ENCODE data around the gene NAA40. TPM values are rescaled to one million over a fixed set of nuclear protein-coding genes. Genes with fewer than 3 reads are reported as not detected.
A peak's percentile ranks its signal among the peaks of the same experiment; 100 is the strongest.

Gene NAA40
- 20.4 and 32.1 TPM in 2 replicates for total RNA-seq (2014; rRNA removed; shearing (Covaris generic))

GRCh38 chr11:63938479-63939396 is at the start of gene NAA40:
Gene NAA40 (plus strand): TSS chr11:63939002. CDS start chr11:63939097, 95 bp downstream.
- peak; percentile 98 for DNase-seq (ENCODE audit: low read depth)

- no peak for DNase-seq (ENCODE audit: low read depth)
These were observed 49.5 kb upstream of the NAA40 start for GRCh38 chr11:63889344-63889743.

GRCh38 chr11:63890368-63890767 is 48.4 kb upstream of the NAA40 start:
- DNase-seq (ENCODE audit: low read depth): no peak

- DNase-seq (ENCODE audit: low read depth): no peak
These were observed 46.6 kb upstream of the NAA40 start for GRCh38 chr11:63892228-63892627.

GRCh38 chr11:63893355-63893754 is 45.4 kb upstream of the NAA40 start:
- no peak for DNase-seq (ENCODE audit: low read depth)

GRCh38 chr11:63896071-63896470 is 42.7 kb upstream of the NAA40 start:
- no peak for DNase-seq (ENCODE audit: low read depth)

- DNase-seq (ENCODE audit: low read depth): no peak
These were observed 41.2 kb upstream of the NAA40 start for GRCh38 chr11:63897459-63898146.

- no peak for DNase-seq (ENCODE audit: low read depth)
These were observed 37.1 kb upstream of the NAA40 start for GRCh38 chr11:63901660-63902059.

GRCh38 chr11:63903884-63904283 is 34.9 kb upstream of the NAA40 start:
- DNase-seq (ENCODE audit: low read depth): no peak

GRCh38 chr11:63904743-63905142 is 34.1 kb upstream of the NAA40 start:
- DNase-seq (ENCODE audit: low read depth): no peak

GRCh38 chr11:63905179-63905578 is 33.6 kb upstream of the NAA40 start:
- no peak for DNase-seq (ENCODE audit: low read depth)

GRCh38 chr11:63906087-63906486 is 32.7 kb upstream of the NAA40 start:
- DNase-seq (ENCODE audit: low read depth): no peak

- no peak for DNase-seq (ENCODE audit: low read depth)
These were observed 32.2 kb upstream of the NAA40 start for GRCh38 chr11:63906585-63906984.

- DNase-seq (ENCODE audit: low read depth): no peak
These were observed 31.7 kb upstream of the NAA40 start for GRCh38 chr11:63907063-63907462.

- DNase-seq (ENCODE audit: low read depth): no peak
These were observed 30.8 kb upstream of the NAA40 start for GRCh38 chr11:63907808-63908530.

GRCh38 chr11:63908631-63909401 is 30.0 kb upstream of the NAA40 start:
- no peak for DNase-seq (ENCODE audit: low read depth)

- DNase-seq (ENCODE audit: low read depth): no peak
These were observed 29.0 kb upstream of the NAA40 start for GRCh38 chr11:63909591-63910506.

GRCh38 chr11:63910675-63911074 is 28.1 kb upstream of the NAA40 start:
- no peak for DNase-seq (ENCODE audit: low read depth)

GRCh38 chr11:63911440-63911839 is 27.4 kb upstream of the NAA40 start:
- DNase-seq (ENCODE audit: low read depth): no peak

- no peak for DNase-seq (ENCODE audit: low read depth)
These were observed 26.9 kb upstream of the NAA40 start for GRCh38 chr11:63911876-63912275.
